Activated B cell treated with CpG ODN at 0.5 μM for 24 hours (primary cell): ENCODE measurements around the gene ANKS3. TPM values are rescaled to one million over a fixed set of nuclear protein-coding genes. Genes with fewer than 3 reads are reported as not detected.

ENCODE experiments used
- ATAC-seq: fragments of 200-7000 bp; cut with Tn5 transposase; one replicate; pipeline ENCODE4 v1.10.0; 2021; ENCODE audit warnings: low read depth, mild to moderate bottlenecking, moderate library complexity
- CTCF ChIA-PET: fragments of 350-600 bp; sonication (Branson Sonifier 250); formaldehyde crosslinking; loops from one replicate; lab custom pipeline; 2021; ENCODE audit warnings: antibody characterized with exemption; lab: Charles Lee
- POLR2A ChIA-PET: fragments of 350-600 bp; sonication (Branson Sonifier 250); formaldehyde crosslinking; loops from one replicate; lab custom pipeline; 2021; ENCODE audit warnings: antibody characterized with exemption; lab: Charles Lee
- DNase-seq: peaks from one replicate; pipeline ENCODE4 v3.0.0; 2022
- H3K27ac Mint-ChIP-seq: one replicate; pipeline ENCODE4 v1.8.0; 2020; ENCODE audit warnings: mixed read lengths
- H3K27me3 Mint-ChIP-seq: one replicate; pipeline ENCODE4 v1.8.0; 2021; ENCODE audit warnings: mixed read lengths
- H3K36me3 Mint-ChIP-seq: one replicate; pipeline ENCODE4 v1.8.0; 2021; ENCODE audit warnings: low read depth, mixed read lengths
- H3K4me1 Mint-ChIP-seq: one replicate; pipeline ENCODE4 v1.8.0; 2021; ENCODE audit warnings: mixed read lengths
- H3K4me3 Mint-ChIP-seq: one replicate; pipeline ENCODE4 v1.8.0; 2020; ENCODE audit warnings: mild to moderate bottlenecking, mixed read lengths
- H3K9me3 Mint-ChIP-seq: one replicate; pipeline ENCODE4 v1.8.0; 2020; ENCODE audit warnings: mixed read lengths
- intact Hi-C: fragments of 100-400 bp; cut with micrococcal nuclease; formaldehyde crosslinking; loops from one replicate; pipeline ENCODE4 v1.15.1; 2024
- total RNA-seq: library from RNA; stranded (reverse); gene quantifications from 2 replicates; pipeline ENCODE4 v1.2.3, GENCODE V29; 2022
- TF ChIP-seq, protein P1 (sequence below): fragments of 200-600 bp; IDR thresholded peaks from one replicate; pipeline ENCODE4 v1.8.0; 2022; ENCODE audit warnings: antibody characterized with exemption, mild to moderate bottlenecking

Gene ANKS3
- total RNA-seq, 1 donor from 2014 or later: 21.9 TPM

DNA sequence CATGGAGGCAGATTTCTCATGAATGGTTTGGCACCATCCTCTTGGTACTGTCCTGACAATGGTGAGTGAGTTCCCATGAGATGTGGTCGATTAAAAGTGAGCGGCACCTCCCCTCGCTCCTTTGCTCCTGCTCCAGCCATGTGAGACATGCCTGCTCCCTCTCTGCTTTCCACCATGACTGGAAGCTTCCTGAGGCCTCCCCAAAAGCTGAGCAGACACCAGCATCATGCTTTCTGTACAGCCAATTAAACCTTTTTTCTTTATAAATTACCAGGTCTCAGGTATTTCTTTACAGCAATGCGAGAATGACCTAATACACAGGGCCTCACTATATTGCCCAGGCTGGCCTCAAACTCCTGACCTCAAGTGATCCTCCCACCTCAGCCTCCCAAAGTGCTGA is 20.8 kb upstream of the ANKS3 start:
- intact Hi-C loops: no loop called here
- H3K27me3 Mint-ChIP-seq: no peaks in the 10 kb centered on the region
- ChIA-PET POLR2A (no interaction called here), CTCF (no interaction called here)
- no peak overlapping the region for H3K27ac Mint-ChIP-seq
- no peaks in the 10 kb centered on the region for H3K4me1 Mint-ChIP-seq
- peaks cover 64% of the 10 kb centered on the region for H3K36me3 Mint-ChIP-seq
- TF ChIP-seq, protein P1, sequence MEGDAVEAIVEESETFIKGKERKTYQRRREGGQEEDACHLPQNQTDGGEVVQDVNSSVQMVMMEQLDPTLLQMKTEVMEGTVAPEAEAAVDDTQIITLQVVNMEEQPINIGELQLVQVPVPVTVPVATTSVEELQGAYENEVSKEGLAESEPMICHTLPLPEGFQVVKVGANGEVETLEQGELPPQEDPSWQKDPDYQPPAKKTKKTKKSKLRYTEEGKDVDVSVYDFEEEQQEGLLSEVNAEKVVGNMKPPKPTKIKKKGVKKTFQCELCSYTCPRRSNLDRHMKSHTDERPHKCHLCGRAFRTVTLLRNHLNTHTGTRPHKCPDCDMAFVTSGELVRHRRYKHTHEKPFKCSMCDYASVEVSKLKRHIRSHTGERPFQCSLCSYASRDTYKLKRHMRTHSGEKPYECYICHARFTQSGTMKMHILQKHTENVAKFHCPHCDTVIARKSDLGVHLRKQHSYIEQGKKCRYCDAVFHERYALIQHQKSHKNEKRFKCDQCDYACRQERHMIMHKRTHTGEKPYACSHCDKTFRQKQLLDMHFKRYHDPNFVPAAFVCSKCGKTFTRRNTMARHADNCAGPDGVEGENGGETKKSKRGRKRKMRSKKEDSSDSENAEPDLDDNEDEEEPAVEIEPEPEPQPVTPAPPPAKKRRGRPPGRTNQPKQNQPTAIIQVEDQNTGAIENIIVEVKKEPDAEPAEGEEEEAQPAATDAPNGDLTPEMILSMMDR: no peak
- DNase-seq: no peak
- H3K9me3 Mint-ChIP-seq: peaks cover 2% of the 10 kb centered on the region
- no peak for ATAC-seq
- H3K4me3 Mint-ChIP-seq: no peak overlapping the region

DNA sequence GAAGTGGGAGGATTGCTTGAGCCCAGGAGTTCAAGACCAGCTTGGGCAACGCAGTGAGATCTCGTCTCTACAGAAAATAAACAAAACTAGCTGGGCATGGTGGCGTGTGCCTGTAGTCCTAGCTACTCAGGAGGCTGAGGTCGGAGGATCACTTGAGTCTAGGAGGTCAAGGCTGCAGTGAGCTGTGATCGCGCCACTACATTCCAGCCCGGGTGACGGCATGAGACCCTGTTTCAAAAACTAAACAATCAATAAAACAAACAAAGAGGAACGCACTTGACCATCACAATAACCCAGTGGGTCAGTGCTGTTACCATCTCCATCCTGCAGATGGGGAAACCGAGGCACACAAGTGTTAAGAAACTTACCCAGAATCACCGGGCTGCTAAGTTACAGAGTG is 19.2 kb upstream of the ANKS3 start:
- Mint-ChIP-seq H3K27me3 (no peaks in the 10 kb centered on the region), H3K27ac (no peak overlapping the region), H3K36me3 (peaks cover 48% of the 10 kb centered on the region), H3K9me3 (peaks cover 2% of the 10 kb centered on the region), H3K4me3 (no peak overlapping the region), H3K4me1 (peaks cover 4% of the 10 kb centered on the region)
- ChIA-PET POLR2A (no interaction called here), CTCF (no interaction called here)
- TF ChIP-seq, protein P1: no peak
- DNase-seq (no peak), ATAC-seq (no peak)
- intact Hi-C loops: no loop called here

DNA sequence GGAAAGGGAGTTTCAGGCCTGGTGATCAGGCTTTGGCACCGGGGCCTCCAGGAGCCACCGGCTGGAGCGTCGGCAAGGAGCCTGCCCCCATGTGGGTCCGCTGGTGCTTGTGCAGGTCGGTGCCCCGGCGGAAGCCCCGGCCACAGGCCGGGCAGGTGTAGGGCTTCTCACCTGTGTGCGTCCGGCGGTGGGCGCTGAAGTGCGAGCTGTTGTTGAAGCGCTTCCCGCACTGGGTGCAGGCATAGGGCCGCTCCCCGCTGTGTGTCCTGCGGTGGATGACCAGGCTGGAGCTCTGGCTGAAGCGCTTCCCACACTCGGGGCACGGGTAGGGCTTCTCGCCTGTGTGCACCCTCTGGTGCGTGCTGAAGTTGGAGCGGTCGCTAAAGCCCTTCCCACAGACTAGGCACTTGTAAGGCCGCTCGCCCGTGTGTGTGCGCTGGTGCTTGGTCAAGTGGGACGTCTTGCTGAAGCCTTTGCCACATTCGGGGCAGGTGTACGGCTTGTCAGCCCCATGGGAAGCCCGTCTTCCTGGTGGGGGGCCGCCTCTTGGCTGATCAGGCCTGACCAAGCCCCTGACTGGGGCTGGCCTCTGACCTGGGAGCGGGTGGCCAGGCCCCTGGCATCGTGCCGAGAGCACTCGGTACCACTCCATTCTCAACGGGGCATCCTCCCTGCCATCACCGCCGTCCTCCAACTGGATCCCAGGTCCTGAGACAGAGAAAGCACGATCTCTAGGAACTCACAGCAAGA is 18.5 kb upstream of the ANKS3 start:
- Mint-ChIP-seq H3K4me1 (peaks cover 11% of the 10 kb centered on the region), H3K4me3 (no peak overlapping the region), H3K9me3 (peaks cover 2% of the 10 kb centered on the region), H3K27ac (no peak overlapping the region), H3K36me3 (peaks cover 42% of the 10 kb centered on the region), H3K27me3 (no peaks in the 10 kb centered on the region)
- intact Hi-C loops: no loop called here
- DNase-seq (no peak), ATAC-seq (no peak)
- TF ChIP-seq, protein P1: no peak
- ChIA-PET CTCF (no interaction called here), POLR2A (no interaction called here)

DNA sequence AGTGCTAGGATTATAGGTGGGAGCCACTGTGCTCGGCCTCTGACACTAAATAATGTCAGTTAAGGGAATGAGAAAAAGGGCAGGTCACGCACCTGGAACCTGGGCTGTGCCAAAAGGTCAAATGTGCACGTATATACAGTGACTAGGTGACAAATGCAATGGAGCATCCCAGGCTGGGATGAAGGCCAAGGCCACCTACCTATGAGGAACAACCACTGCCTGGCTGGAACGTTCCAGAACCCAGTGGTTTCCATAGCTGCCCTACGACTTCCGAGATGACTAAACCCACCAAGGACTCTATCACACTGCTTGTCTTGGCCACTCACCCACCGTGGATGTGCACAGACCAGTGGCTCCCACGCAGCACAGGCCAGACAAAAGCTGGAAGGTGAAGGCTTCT is 16.8 kb upstream of the ANKS3 start:
- TF ChIP-seq, protein P1: no peak
- DNase-seq (no peak), ATAC-seq (no peak)
- CTCF ChIA-PET: no interaction called here
- Mint-ChIP-seq H3K4me3 (no peak overlapping the region), H3K27ac (no peak overlapping the region), H3K9me3 (peaks cover 2% of the 10 kb centered on the region), H3K4me1 (peaks cover 18% of the 10 kb centered on the region), H3K27me3 (no peaks in the 10 kb centered on the region), H3K36me3 (peaks cover 31% of the 10 kb centered on the region)
- POLR2A ChIA-PET: interaction anchor here (0.6 kb wide), 1 partner anchor 51 kb away, joined by 3 read pairs; no protein-coding TSS in a partner anchor
- intact Hi-C loops: no loop called here

DNA sequence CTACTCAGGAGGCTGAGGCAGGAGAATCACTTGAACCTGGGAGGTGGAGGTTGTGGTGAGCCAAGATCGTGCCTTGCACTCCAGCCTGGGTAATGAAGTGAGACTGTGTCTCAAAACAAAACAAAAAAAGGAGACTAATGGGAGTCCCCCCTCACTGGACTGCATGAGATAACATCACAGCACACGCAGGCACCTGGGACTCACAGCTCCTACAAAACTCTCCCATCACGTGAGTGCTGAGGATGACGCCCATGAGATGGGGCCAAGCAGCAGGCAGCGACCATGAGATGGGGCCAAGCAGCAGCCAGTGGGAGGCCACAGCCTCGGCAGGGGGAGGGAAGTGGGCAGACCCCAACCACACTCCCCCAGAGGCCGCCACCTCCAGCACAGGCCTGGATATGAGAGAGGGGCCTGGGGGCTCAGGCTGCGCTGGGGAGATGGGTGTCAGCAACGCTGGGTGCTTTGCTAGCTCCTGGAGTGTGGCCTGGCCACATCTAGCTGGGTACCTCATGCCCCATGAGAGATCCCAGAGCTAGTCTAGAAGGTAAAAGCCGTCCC is 15.7 kb upstream of the ANKS3 start:
- ATAC-seq (no peak), DNase-seq (no peak)
- CTCF ChIA-PET: no interaction called here
- Mint-ChIP-seq H3K27ac (no peak overlapping the region), H3K36me3 (peaks cover 21% of the 10 kb centered on the region), H3K4me1 (peaks cover 18% of the 10 kb centered on the region), H3K27me3 (no peaks in the 10 kb centered on the region), H3K4me3 (no peak overlapping the region), H3K9me3 (no peaks in the 10 kb centered on the region)
- intact Hi-C loops: no loop called here
- POLR2A ChIA-PET: no interaction called here
- TF ChIP-seq, protein P1: no peak
